GM12878 (cell line): ENCODE data around the gene MAD2L1BP.

Source experiments
- CTCF ChIP-seq, 3 experiments: IDR thresholded peaks in 2 of 3; conservative IDR thresholded peaks in 1 of 3; 2 replicates each; pipeline ENCODE4 v1.5.1; 2011; ENCODE audit warnings: low read depth in 3 of 3, low read length in 3 of 3, mild to moderate bottlenecking in 3 of 3, control low read depth in 2 of 3, moderate library complexity in 2 of 3, inconsistent platforms in 1 of 3, mixed read lengths in 1 of 3; ENCODE audit not compliant: control insufficient read depth in 2 of 3, insufficient read depth in 1 of 3; ENCODE audit errors: extremely low read depth in 1 of 3
- EP300 ChIP-seq, 2 experiments: fragments of 150-350 bp in 1 of 2; IDR thresholded peaks; 2 replicates each; pipeline ENCODE4 v1.6.1; 2011 to 2012; ENCODE audit warnings: low read depth in 2 of 2, low read length in 2 of 2, borderline replicate concordance in 1 of 2, improper control_type of control experiment in 1 of 2, inconsistent platforms in 1 of 2; ENCODE audit not compliant: control insufficient read depth in 1 of 2
- FOXK2 ChIP-seq: fragments of 450-650 bp; IDR thresholded peaks from 2 replicates; pipeline ENCODE4 v1.6.1; 2017; ENCODE audit warnings: mild to moderate bottlenecking, moderate library complexity
- MTA2 ChIP-seq: fragments of 450-650 bp; IDR thresholded peaks from 2 replicates; pipeline ENCODE4 v1.6.1; 2016; ENCODE audit warnings: low read depth, mild to moderate bottlenecking, moderate library complexity
- PAX8 ChIP-seq: fragments of 450-650 bp; IDR thresholded peaks from 2 replicates; pipeline ENCODE4 v1.6.1; 2017; ENCODE audit warnings: mild to moderate bottlenecking, moderate library complexity
- PKNOX1 ChIP-seq: fragments of 450-650 bp; IDR thresholded peaks from 2 replicates; pipeline ENCODE4 v1.6.1; 2016; ENCODE audit warnings: mild to moderate bottlenecking
- SMC3 ChIP-seq: IDR thresholded peaks from 2 replicates; pipeline ENCODE4 v1.6.1; 2011; ENCODE audit warnings: low read length, improper control_type of control experiment, borderline replicate concordance
- TCF3 ChIP-seq: IDR thresholded peaks from 2 replicates; pipeline ENCODE4 v1.6.1; 2012; ENCODE audit warnings: low read depth, mild to moderate bottlenecking, low read length, borderline replicate concordance; ENCODE audit not compliant: insufficient read depth

GRCh38 chr6:43593938-43594337 lies 41.7 kb upstream of the MAD2L1BP start:
- TF ChIP-seq PKNOX1 (no peak), EP300 (IDR thresholded peaks at IDR 0.05; ENCODE audit: borderline replicate concordance in 1 of 2, control insufficient read depth in 1 of 2, low read depth in 2 of 2, low read length in 2 of 2) (no peak), MTA2 (no peak), PAX8 (no peak), CTCF (IDR thresholded peaks at IDR 0.05 in 2 of 3, conservative IDR thresholded peaks at IDR 0.05 in 1 of 3; ENCODE audit: control insufficient read depth in 2 of 3, extremely low read depth in 1 of 3, insufficient read depth in 1 of 3, low read depth in 3 of 3, low read length in 3 of 3) (no peak), TCF3 (no peak), SMC3 (no peak), FOXK2 (no peak)
